ENCODE data around the gene PVRIG.
"Not testable (repeated sequence)": the region's sequence is repeated elsewhere in the genome, so short reads cannot be mapped to it uniquely, and the experiment has no call there.

PVRIG gene

DNA sequence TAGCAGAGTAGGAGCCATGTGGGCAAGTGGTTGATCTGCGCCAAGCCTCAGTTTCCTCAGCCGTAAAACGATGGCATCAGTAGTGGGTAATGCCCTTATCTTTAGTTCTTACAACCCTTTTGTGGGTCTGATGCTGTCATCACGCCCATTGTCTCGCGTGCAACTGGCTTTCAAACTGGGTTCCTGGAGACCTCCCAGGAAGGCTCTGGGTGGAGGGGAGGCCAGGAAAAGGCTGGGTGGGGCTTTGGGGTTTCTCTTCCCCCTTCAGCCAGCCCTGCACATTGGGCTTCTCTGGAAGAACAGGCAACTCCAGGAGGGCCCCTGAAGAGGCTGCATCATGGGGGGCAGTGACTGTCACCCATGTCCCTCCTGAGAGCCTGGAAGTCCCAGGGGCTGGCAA is 5.1 kb downstream of the PVRIG start:
- not testable (repeated sequence) for H4K91ac ChIP-seq (ENCODE audit: low read length); H3K9me3 ChIP-seq (ENCODE audit: control insufficient read depth, low read length); H3K4ac ChIP-seq (ENCODE audit: low read depth in 1 of 2, low read length in 2 of 2); H2BK15ac ChIP-seq (ENCODE audit: low read depth, poor library complexity, severe bottlenecking); H3K79me1 ChIP-seq (replicated peaks; ENCODE audit: low read length, poor library complexity, severe bottlenecking); H4K8ac ChIP-seq (ENCODE audit: low read length); H2BK120ac ChIP-seq (ENCODE audit: low read depth, low read length); H3K18ac ChIP-seq (ENCODE audit: low read depth in 1 of 2, low read length in 2 of 2); H2BK12ac ChIP-seq (ENCODE audit: low read length in 2 of 2); H3K4me1 ChIP-seq (ENCODE audit: control insufficient read depth, insufficient read depth, low read depth, low read length); H3K4me3 ChIP-seq (ENCODE audit: insufficient read depth in 1 of 2, low read depth in 1 of 2, low read length in 2 of 2); H3K27me3 ChIP-seq (ENCODE audit: control insufficient read depth in 1 of 2, insufficient read depth in 1 of 2, low read length in 2 of 2); H3K14ac ChIP-seq (ENCODE audit: low read length in 2 of 2); H3K23ac ChIP-seq (ENCODE audit: low read length in 2 of 2); H2BK5ac ChIP-seq (ENCODE audit: low read depth, low read length, poor library complexity, severe bottlenecking); DNase-seq; H3K4me2 ChIP-seq (ENCODE audit: low read length, poor library complexity, severe bottlenecking); H3K9ac ChIP-seq (ENCODE audit: low read length); H2AFZ ChIP-seq (ENCODE audit: low read depth, low read length); H2AK5ac ChIP-seq (ENCODE audit: low read length, severe bottlenecking); H3K27ac ChIP-seq (ENCODE audit: low read length, poor library complexity, severe bottlenecking)
- 93% methylated on average over 6 of the region's 6 CpGs for WGBS
- peaks cover 0 to 57% of the 10 kb centered on the region in 2 experiments for H3K36me3 ChIP-seq (ENCODE audit: control insufficient read depth in 1 of 2, insufficient read depth in 2 of 2, low read depth in 1 of 2, low read length in 2 of 2)

DNA sequence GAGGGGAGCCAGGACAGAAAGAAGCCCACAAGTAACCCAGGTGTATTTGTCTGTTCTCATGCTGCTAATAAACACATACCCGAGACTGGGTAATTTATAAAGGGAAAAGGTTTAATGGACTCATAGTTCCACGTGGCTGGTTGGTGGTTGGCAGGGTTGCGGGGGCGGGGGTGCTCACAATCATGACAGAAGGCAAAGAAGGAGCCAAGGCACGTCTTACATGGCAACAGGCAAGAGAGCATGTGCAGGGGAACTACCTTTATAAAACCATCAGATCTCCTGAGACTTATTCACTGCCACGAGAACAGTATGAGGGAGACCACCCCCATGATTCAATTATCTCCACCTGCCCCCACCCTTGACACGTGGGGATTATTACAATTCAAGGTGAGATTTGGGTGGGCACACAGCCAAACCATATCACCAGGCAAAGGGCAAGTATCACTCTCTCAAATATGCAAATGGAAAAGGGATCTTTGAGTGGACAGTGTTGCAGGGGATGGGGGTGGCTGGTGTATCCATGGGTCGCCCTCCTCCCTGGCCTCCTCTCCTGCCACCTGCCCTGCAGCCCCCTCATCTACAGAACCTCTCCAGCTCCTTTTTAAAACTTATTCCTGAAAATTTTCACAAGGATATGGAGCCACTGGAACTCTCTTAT is 15.0 kb downstream of the PVRIG start:
- H2AFZ ChIP-seq (ENCODE audit: low read depth, low read length); H2AK5ac ChIP-seq (ENCODE audit: low read length, severe bottlenecking); H3K4me2 ChIP-seq (ENCODE audit: low read length, poor library complexity, severe bottlenecking); H3K4me1 ChIP-seq (ENCODE audit: control insufficient read depth, insufficient read depth, low read depth, low read length); H2BK120ac ChIP-seq (ENCODE audit: low read depth, low read length); H2BK15ac ChIP-seq (ENCODE audit: low read depth, poor library complexity, severe bottlenecking); H4K91ac ChIP-seq (ENCODE audit: low read length); H3K27ac ChIP-seq (ENCODE audit: low read length, poor library complexity, severe bottlenecking); H3K4me3 ChIP-seq (ENCODE audit: insufficient read depth in 1 of 2, low read depth in 1 of 2, low read length in 2 of 2); H3K4ac ChIP-seq (ENCODE audit: low read depth in 1 of 2, low read length in 2 of 2); H2BK12ac ChIP-seq (ENCODE audit: low read length in 2 of 2); H3K14ac ChIP-seq (ENCODE audit: low read length in 2 of 2); H3K9ac ChIP-seq (ENCODE audit: low read length); H3K9me3 ChIP-seq (ENCODE audit: control insufficient read depth, low read length); H4K8ac ChIP-seq (ENCODE audit: low read length); DNase-seq; H3K23ac ChIP-seq (ENCODE audit: low read length in 2 of 2); H3K27me3 ChIP-seq (ENCODE audit: control insufficient read depth in 1 of 2, insufficient read depth in 1 of 2, low read length in 2 of 2); H3K18ac ChIP-seq (ENCODE audit: low read depth in 1 of 2, low read length in 2 of 2); H2BK5ac ChIP-seq (ENCODE audit: low read depth, low read length, poor library complexity, severe bottlenecking): not testable (repeated sequence)
- 89% methylated on average over 6 of the region's 8 CpGs for WGBS
- peaks cover 4 to 14% of the 10 kb centered on the region in 2 experiments for H3K36me3 ChIP-seq (ENCODE audit: control insufficient read depth in 1 of 2, insufficient read depth in 2 of 2, low read depth in 1 of 2, low read length in 2 of 2)
- H3K79me1 ChIP-seq (replicated peaks; ENCODE audit: low read length, poor library complexity, severe bottlenecking), result peaks cover 17% of the 10 kb centered on the region

DNA sequence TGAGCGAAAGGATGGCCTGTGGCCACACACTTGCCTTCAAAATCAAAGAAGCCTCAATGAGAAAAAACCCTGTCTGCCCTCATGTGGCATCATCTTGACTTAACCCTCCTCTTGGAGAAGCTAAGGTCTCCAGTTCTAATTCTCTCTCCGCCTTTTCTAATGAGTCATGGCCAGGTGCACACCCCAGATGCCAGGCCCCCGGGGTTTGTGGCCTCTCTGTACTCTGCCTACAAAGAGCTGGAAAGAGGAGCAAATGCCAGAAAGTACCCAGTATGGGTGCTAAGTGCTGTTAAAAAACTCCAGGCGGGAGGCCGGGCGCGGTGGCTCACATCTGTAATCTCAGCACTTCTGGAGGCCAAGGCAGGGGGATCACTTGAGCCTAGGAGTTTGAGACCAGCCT is 20.2 kb downstream of the PVRIG start:
- H3K79me1 ChIP-seq (replicated peaks; ENCODE audit: low read length, poor library complexity, severe bottlenecking), result peaks cover 16% of the 10 kb centered on the region
- 97% methylated on average over 7 of the region's 7 CpGs for WGBS
- not testable (repeated sequence) for H3K27ac ChIP-seq (ENCODE audit: low read length, poor library complexity, severe bottlenecking); H3K4me2 ChIP-seq (ENCODE audit: low read length, poor library complexity, severe bottlenecking); H2AK5ac ChIP-seq (ENCODE audit: low read length, severe bottlenecking); H2AFZ ChIP-seq (ENCODE audit: low read depth, low read length); H2BK5ac ChIP-seq (ENCODE audit: low read depth, low read length, poor library complexity, severe bottlenecking); H3K14ac ChIP-seq (ENCODE audit: low read length in 2 of 2); H4K91ac ChIP-seq (ENCODE audit: low read length); H2BK12ac ChIP-seq (ENCODE audit: low read length in 2 of 2); H2BK120ac ChIP-seq (ENCODE audit: low read depth, low read length); H3K4ac ChIP-seq (ENCODE audit: low read depth in 1 of 2, low read length in 2 of 2); H3K36me3 ChIP-seq (ENCODE audit: control insufficient read depth in 1 of 2, insufficient read depth in 2 of 2, low read depth in 1 of 2, low read length in 2 of 2); H2BK15ac ChIP-seq (ENCODE audit: low read depth, poor library complexity, severe bottlenecking); H3K4me3 ChIP-seq (ENCODE audit: insufficient read depth in 1 of 2, low read depth in 1 of 2, low read length in 2 of 2); H3K18ac ChIP-seq (ENCODE audit: low read depth in 1 of 2, low read length in 2 of 2); H3K9me3 ChIP-seq (ENCODE audit: control insufficient read depth, low read length); H3K4me1 ChIP-seq (ENCODE audit: control insufficient read depth, insufficient read depth, low read depth, low read length); DNase-seq; H3K9ac ChIP-seq (ENCODE audit: low read length); H3K27me3 ChIP-seq (ENCODE audit: control insufficient read depth in 1 of 2, insufficient read depth in 1 of 2, low read length in 2 of 2); H4K8ac ChIP-seq (ENCODE audit: low read length); H3K23ac ChIP-seq (ENCODE audit: low read length in 2 of 2)

DNA sequence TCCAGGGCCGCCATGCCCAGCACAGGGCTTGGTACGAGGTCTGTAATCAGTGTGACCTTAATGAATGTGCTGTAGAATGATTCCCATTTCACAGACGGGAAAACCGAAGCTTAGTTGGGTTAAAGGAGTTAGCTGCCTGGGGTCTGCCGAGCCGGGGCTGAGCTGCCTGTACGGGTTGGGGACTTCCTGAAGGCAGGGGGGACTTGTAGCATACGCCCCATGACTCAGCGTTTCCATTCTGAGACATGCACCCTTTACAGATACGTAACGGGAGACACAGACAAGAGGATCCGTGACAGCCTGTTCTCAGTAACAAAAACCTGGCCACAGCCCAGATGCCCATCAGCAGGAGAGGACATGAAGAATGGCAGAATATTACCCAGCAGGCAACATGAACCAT is 23.6 kb downstream of the PVRIG start:
- not testable (repeated sequence) for H3K4ac ChIP-seq (ENCODE audit: low read depth in 1 of 2, low read length in 2 of 2); H2BK120ac ChIP-seq (ENCODE audit: low read depth, low read length); H3K27me3 ChIP-seq (ENCODE audit: control insufficient read depth in 1 of 2, insufficient read depth in 1 of 2, low read length in 2 of 2); H3K4me2 ChIP-seq (ENCODE audit: low read length, poor library complexity, severe bottlenecking); H4K91ac ChIP-seq (ENCODE audit: low read length); H2BK12ac ChIP-seq (ENCODE audit: low read length in 2 of 2); H3K4me3 ChIP-seq (ENCODE audit: insufficient read depth in 1 of 2, low read depth in 1 of 2, low read length in 2 of 2); H3K36me3 ChIP-seq (ENCODE audit: control insufficient read depth in 1 of 2, insufficient read depth in 2 of 2, low read depth in 1 of 2, low read length in 2 of 2); H3K27ac ChIP-seq (ENCODE audit: low read length, poor library complexity, severe bottlenecking); H3K23ac ChIP-seq (ENCODE audit: low read length in 2 of 2); H3K14ac ChIP-seq (ENCODE audit: low read length in 2 of 2); H2AFZ ChIP-seq (ENCODE audit: low read depth, low read length); H4K8ac ChIP-seq (ENCODE audit: low read length); H2AK5ac ChIP-seq (ENCODE audit: low read length, severe bottlenecking); H2BK5ac ChIP-seq (ENCODE audit: low read depth, low read length, poor library complexity, severe bottlenecking); H2BK15ac ChIP-seq (ENCODE audit: low read depth, poor library complexity, severe bottlenecking); H3K9me3 ChIP-seq (ENCODE audit: control insufficient read depth, low read length); H3K9ac ChIP-seq (ENCODE audit: low read length)
- Histone ChIP-seq H3K18ac (ENCODE audit: low read depth in 1 of 2, low read length in 2 of 2) (peak overlapping the region in 1 of 2 experiments; percentile 34), H3K4me1 (ENCODE audit: control insufficient read depth, insufficient read depth, low read depth, low read length) (peaks cover 16% of the 10 kb centered on the region), H3K79me1 (replicated peaks; ENCODE audit: low read length, poor library complexity, severe bottlenecking) (peaks cover 15% of the 10 kb centered on the region)
- 85% methylated on average over 10 of the region's 12 CpGs for WGBS
- peak; percentile 56 for DNase-seq

Data from mesenchymal stem cell (in vitro differentiated cells and primary cell).